ENCODE results near the gene DFFB.

Gene DFFB

GRCh38 chr1:3817138-3817740 is 40.0 kb upstream of the DFFB start:
- H3K9ac ChIP-seq (ENCODE audit: low read length in 5 of 5): no peak overlapping the region
- H3K9me3 ChIP-seq (ENCODE audit: control insufficient read depth in 5 of 5, low read length in 5 of 5): no peaks in the 10 kb centered on the region
- H3K27me3 ChIP-seq (ENCODE audit: control insufficient read depth in 5 of 5, insufficient read depth in 4 of 5, low read length in 5 of 5): no peaks in the 10 kb centered on the region
- no peaks in the 10 kb centered on the region for H3K4me1 ChIP-seq (ENCODE audit: control insufficient read depth in 5 of 5, insufficient read depth in 5 of 5, low read length in 5 of 5)
- H3K36me3 ChIP-seq (ENCODE audit: control insufficient read depth in 5 of 5, insufficient read depth in 5 of 5, low read length in 5 of 5): peaks cover 3 to 73% (median 62%) of the 10 kb centered on the region in 5 donors
- H3K27ac ChIP-seq (ENCODE audit: low read depth, low read length): no peak overlapping the region
- H3K4me3 ChIP-seq (ENCODE audit: low read depth in 1 of 5, low read length in 5 of 5): no peak overlapping the region

DNA sequence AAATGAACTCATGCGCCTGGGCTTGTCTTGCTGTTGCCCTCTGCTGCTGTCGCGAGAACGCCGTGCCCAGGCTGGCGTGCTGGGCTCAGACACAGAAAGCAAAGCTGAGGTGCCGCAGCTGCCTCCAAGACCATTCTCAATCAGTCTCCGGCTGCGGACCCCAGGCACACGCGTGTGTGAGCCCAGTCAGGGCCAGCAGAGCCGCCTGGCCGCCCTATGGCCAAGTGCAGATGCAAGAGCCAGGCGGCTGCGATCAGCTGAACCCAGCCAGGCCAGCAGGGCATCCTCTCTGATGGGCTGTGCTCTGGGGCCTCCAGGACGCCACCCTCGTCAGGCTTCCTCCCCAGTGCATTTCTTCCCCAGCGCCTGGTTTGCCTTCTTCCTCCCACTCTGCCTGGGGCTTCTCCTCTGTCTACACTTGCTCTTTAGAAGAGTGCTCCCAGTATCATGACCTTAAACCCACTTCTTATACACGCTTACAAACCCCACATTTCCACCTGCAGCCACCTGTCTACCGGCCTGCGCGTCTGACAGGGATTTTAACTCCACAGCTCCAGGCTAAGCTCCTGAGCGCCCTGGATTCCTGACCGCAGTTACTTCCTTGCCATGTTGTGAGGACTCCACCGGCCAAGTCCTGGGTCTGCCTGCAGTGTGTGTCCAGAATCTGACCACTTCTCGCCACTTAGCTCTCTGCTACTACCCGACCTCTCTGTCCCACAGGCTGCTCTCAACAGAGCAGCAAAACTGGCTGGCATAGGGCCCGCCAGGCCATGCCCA is 39.3 kb upstream of the DFFB start:
- Histone ChIP-seq H3K4me3 (ENCODE audit: low read depth in 1 of 5, low read length in 5 of 5) (no peak overlapping the region), H3K4me1 (ENCODE audit: control insufficient read depth in 5 of 5, insufficient read depth in 5 of 5, low read length in 5 of 5) (no peaks in the 10 kb centered on the region), H3K9me3 (ENCODE audit: control insufficient read depth in 5 of 5, low read length in 5 of 5) (no peaks in the 10 kb centered on the region), H3K27me3 (ENCODE audit: control insufficient read depth in 5 of 5, insufficient read depth in 4 of 5, low read length in 5 of 5) (no peaks in the 10 kb centered on the region), H3K27ac (ENCODE audit: low read depth, low read length) (no peak overlapping the region), H3K9ac (ENCODE audit: low read length in 5 of 5) (no peak overlapping the region), H3K36me3 (ENCODE audit: control insufficient read depth in 5 of 5, insufficient read depth in 5 of 5, low read length in 5 of 5) (peaks cover 3 to 80% (median 70%) of the 10 kb centered on the region in 5 donors)

- Histone ChIP-seq H3K9ac (ENCODE audit: low read length in 5 of 5) (no peak overlapping the region), H3K4me3 (ENCODE audit: low read depth in 1 of 5, low read length in 5 of 5) (no peak overlapping the region), H3K36me3 (ENCODE audit: control insufficient read depth in 5 of 5, insufficient read depth in 5 of 5, low read length in 5 of 5) (peaks cover 3 to 85% (median 75%) of the 10 kb centered on the region in 5 donors), H3K27me3 (ENCODE audit: control insufficient read depth in 5 of 5, insufficient read depth in 4 of 5, low read length in 5 of 5) (no peaks in the 10 kb centered on the region), H3K4me1 (ENCODE audit: control insufficient read depth in 5 of 5, insufficient read depth in 5 of 5, low read length in 5 of 5) (no peaks in the 10 kb centered on the region), H3K27ac (ENCODE audit: low read depth, low read length) (no peak overlapping the region), H3K9me3 (ENCODE audit: control insufficient read depth in 5 of 5, low read length in 5 of 5) (no peaks in the 10 kb centered on the region)
These were observed 37.5 kb upstream of the DFFB start for GRCh38 chr1:3819771-3820200.

DNA sequence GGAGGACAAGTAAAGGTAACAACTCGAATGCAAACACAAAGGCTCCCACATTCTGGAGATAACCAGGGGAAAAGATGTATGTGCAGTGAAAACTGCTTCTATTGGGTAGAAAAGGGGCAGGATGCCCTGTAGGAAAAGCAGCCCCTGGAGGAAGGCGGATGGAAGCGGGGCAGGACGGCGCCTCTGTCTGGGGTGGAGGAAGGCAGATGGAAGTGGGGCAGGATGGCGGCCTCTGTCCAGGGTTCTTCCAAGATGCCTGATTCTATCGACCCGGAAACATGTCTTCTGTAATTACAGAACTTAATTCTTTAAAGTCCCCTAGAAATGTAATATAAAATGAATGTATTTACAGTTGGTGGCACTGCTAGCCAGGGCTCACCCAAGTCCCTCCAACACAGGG is 37.0 kb upstream of the DFFB start:
- no peak overlapping the region for H3K4me3 ChIP-seq (ENCODE audit: low read depth in 1 of 5, low read length in 5 of 5)
- H3K9ac ChIP-seq (ENCODE audit: low read length in 5 of 5): no peak overlapping the region
- H3K27ac ChIP-seq (ENCODE audit: low read depth, low read length): no peak overlapping the region
- H3K4me1 ChIP-seq (ENCODE audit: control insufficient read depth in 5 of 5, insufficient read depth in 5 of 5, low read length in 5 of 5): no peaks in the 10 kb centered on the region
- no peaks in the 10 kb centered on the region for H3K9me3 ChIP-seq (ENCODE audit: control insufficient read depth in 5 of 5, low read length in 5 of 5)
- H3K27me3 ChIP-seq (ENCODE audit: control insufficient read depth in 5 of 5, insufficient read depth in 4 of 5, low read length in 5 of 5): no peaks in the 10 kb centered on the region
- peaks cover 3 to 84% (median 73%) of the 10 kb centered on the region in 5 donors for H3K36me3 ChIP-seq (ENCODE audit: control insufficient read depth in 5 of 5, insufficient read depth in 5 of 5, low read length in 5 of 5)

GRCh38 chr1:3821004-3821403 is 36.3 kb upstream of the DFFB start:
- H3K9ac ChIP-seq (ENCODE audit: low read length in 5 of 5): no peak overlapping the region
- no peaks in the 10 kb centered on the region for H3K27me3 ChIP-seq (ENCODE audit: control insufficient read depth in 5 of 5, insufficient read depth in 4 of 5, low read length in 5 of 5)
- H3K36me3 ChIP-seq (ENCODE audit: control insufficient read depth in 5 of 5, insufficient read depth in 5 of 5, low read length in 5 of 5): peaks cover 3 to 84% (median 74%) of the 10 kb centered on the region in 5 donors
- no peak overlapping the region for H3K4me3 ChIP-seq (ENCODE audit: low read depth in 1 of 5, low read length in 5 of 5)
- no peaks in the 10 kb centered on the region for H3K9me3 ChIP-seq (ENCODE audit: control insufficient read depth in 5 of 5, low read length in 5 of 5)
- H3K4me1 ChIP-seq (ENCODE audit: control insufficient read depth in 5 of 5, insufficient read depth in 5 of 5, low read length in 5 of 5): no peaks in the 10 kb centered on the region
- no peak overlapping the region for H3K27ac ChIP-seq (ENCODE audit: low read depth, low read length)

GRCh38 chr1:3821447-3821846 is 35.8 kb upstream of the DFFB start:
- Histone ChIP-seq H3K9me3 (ENCODE audit: control insufficient read depth in 5 of 5, low read length in 5 of 5) (no peaks in the 10 kb centered on the region), H3K9ac (ENCODE audit: low read length in 5 of 5) (no peak overlapping the region), H3K27ac (ENCODE audit: low read depth, low read length) (no peak overlapping the region), H3K27me3 (ENCODE audit: control insufficient read depth in 5 of 5, insufficient read depth in 4 of 5, low read length in 5 of 5) (no peaks in the 10 kb centered on the region), H3K36me3 (ENCODE audit: control insufficient read depth in 5 of 5, insufficient read depth in 5 of 5, low read length in 5 of 5) (peaks cover 3 to 84% (median 74%) of the 10 kb centered on the region in 5 donors), H3K4me1 (ENCODE audit: control insufficient read depth in 5 of 5, insufficient read depth in 5 of 5, low read length in 5 of 5) (no peaks in the 10 kb centered on the region), H3K4me3 (ENCODE audit: low read depth in 1 of 5, low read length in 5 of 5) (no peak overlapping the region)

DNA sequence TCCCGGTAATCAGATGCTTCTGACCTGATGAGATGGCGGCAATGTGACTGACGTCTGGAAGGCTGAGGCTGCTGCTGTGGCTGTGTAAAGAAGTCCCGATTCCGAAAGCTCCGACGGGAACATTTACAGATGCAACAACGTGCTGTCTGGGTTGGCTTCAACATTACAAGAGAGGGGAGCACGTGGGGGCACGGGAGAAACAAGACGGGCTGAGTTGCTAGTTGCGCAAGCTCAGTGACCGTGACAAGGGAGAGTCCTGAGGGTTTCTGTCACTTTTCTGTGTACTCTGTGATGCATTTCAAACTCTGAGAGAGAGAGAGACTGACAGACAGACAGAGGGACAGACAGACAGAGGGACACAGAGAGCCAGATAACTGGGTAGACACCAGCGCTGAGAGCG is 35.4 kb upstream of the DFFB start:
- Histone ChIP-seq H3K27ac (ENCODE audit: low read depth, low read length) (no peak overlapping the region), H3K9me3 (ENCODE audit: control insufficient read depth in 5 of 5, low read length in 5 of 5) (no peaks in the 10 kb centered on the region), H3K4me3 (ENCODE audit: low read depth in 1 of 5, low read length in 5 of 5) (no peak overlapping the region), H3K4me1 (ENCODE audit: control insufficient read depth in 5 of 5, insufficient read depth in 5 of 5, low read length in 5 of 5) (no peaks in the 10 kb centered on the region), H3K27me3 (ENCODE audit: control insufficient read depth in 5 of 5, insufficient read depth in 4 of 5, low read length in 5 of 5) (no peaks in the 10 kb centered on the region), H3K36me3 (ENCODE audit: control insufficient read depth in 5 of 5, insufficient read depth in 5 of 5, low read length in 5 of 5) (peaks cover 3 to 84% (median 74%) of the 10 kb centered on the region in 5 donors), H3K9ac (ENCODE audit: low read length in 5 of 5) (no peak overlapping the region)

DNA sequence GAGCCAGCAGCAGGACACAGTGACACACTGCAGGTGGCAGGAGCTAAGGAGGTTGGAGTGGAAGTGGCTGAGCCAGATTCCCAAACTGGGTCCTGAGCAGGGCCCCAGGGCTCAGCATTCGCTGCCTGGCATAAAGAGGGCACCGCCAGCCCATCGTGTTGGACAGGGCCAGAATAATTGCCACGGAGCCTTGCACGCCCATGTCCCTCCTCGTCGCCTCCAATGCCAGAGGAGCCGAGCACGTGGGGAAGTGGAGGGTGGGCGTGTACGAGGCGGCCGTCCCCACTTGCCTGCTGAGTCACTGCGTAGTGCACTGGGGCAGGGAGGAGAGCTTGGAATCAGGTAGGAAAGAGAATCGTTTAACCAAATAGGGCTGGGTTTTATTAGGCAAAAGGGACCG is 34.9 kb upstream of the DFFB start:
- H3K36me3 ChIP-seq (ENCODE audit: control insufficient read depth in 5 of 5, insufficient read depth in 5 of 5, low read length in 5 of 5): peaks cover 3 to 87% (median 78%) of the 10 kb centered on the region in 5 donors
- no peaks in the 10 kb centered on the region for H3K9me3 ChIP-seq (ENCODE audit: control insufficient read depth in 5 of 5, low read length in 5 of 5)
- H3K9ac ChIP-seq (ENCODE audit: low read length in 5 of 5): no peak overlapping the region
- no peak overlapping the region for H3K4me3 ChIP-seq (ENCODE audit: low read depth in 1 of 5, low read length in 5 of 5)
- no peaks in the 10 kb centered on the region for H3K4me1 ChIP-seq (ENCODE audit: control insufficient read depth in 5 of 5, insufficient read depth in 5 of 5, low read length in 5 of 5)
- no peaks in the 10 kb centered on the region for H3K27me3 ChIP-seq (ENCODE audit: control insufficient read depth in 5 of 5, insufficient read depth in 4 of 5, low read length in 5 of 5)
- no peak overlapping the region for H3K27ac ChIP-seq (ENCODE audit: low read depth, low read length)

DNA sequence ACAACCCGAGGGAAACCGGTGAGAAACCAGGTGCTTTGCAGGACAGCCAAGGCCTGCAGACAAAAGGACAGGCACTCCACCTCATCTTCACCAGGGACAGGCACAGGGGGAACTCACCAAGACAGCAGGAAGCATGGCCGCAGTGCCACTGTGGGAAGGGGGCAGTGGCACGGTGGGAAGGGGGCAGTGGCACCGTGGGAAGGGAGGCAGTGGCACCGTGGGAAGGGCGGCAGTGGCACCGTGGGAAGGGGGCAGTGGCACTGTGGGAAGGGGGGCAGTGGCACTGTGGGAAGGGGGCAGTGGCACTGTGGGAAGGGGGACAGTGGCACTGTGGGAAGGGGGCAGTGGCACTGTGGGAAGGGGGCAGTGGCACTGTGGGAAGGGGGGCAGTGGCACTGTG is 32.6 kb upstream of the DFFB start:
- H3K4me3 ChIP-seq (ENCODE audit: low read depth in 1 of 5, low read length in 5 of 5): no peak overlapping the region
- no peaks in the 10 kb centered on the region for H3K9me3 ChIP-seq (ENCODE audit: control insufficient read depth in 5 of 5, low read length in 5 of 5)
- H3K36me3 ChIP-seq (ENCODE audit: control insufficient read depth in 5 of 5, insufficient read depth in 5 of 5, low read length in 5 of 5): peaks cover 6 to 94% (median 90%) of the 10 kb centered on the region in 5 donors
- H3K27ac ChIP-seq (ENCODE audit: low read depth, low read length): no peak overlapping the region
- H3K9ac ChIP-seq (ENCODE audit: low read length in 5 of 5): no peak overlapping the region
- peaks cover 0 to 2% (median 0%) of the 10 kb centered on the region in 5 donors for H3K4me1 ChIP-seq (ENCODE audit: control insufficient read depth in 5 of 5, insufficient read depth in 5 of 5, low read length in 5 of 5)
- no peaks in the 10 kb centered on the region for H3K27me3 ChIP-seq (ENCODE audit: control insufficient read depth in 5 of 5, insufficient read depth in 4 of 5, low read length in 5 of 5)

DNA sequence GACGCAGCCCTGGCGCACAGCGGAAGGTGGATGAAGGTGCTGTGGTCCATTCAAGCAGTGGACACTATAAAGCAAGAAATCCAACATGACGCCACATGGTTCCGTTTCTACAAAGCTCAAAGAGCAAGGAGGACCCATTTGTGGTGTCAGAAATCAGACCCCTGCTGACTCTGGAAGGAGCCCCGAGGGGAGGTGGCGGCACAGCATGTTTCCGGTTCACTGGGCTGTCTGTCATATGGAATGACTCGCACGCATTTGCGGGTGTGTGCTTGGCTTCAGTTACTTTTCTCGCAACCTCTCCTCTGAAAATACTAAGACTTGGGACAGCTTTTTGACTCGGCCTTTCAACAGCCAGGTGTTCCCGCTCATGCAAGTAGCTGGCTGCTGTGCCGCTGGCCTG is 31.9 kb upstream of the DFFB start:
- Histone ChIP-seq H3K27ac (ENCODE audit: low read depth, low read length) (no peak overlapping the region), H3K9me3 (ENCODE audit: control insufficient read depth in 5 of 5, low read length in 5 of 5) (no peaks in the 10 kb centered on the region), H3K4me3 (ENCODE audit: low read depth in 1 of 5, low read length in 5 of 5) (no peak overlapping the region), H3K4me1 (ENCODE audit: control insufficient read depth in 5 of 5, insufficient read depth in 5 of 5, low read length in 5 of 5) (peaks cover 0 to 2% (median 0%) of the 10 kb centered on the region in 5 donors), H3K36me3 (ENCODE audit: control insufficient read depth in 5 of 5, insufficient read depth in 5 of 5, low read length in 5 of 5) (peaks cover 3 to 94% (median 90%) of the 10 kb centered on the region in 5 donors), H3K27me3 (ENCODE audit: control insufficient read depth in 5 of 5, insufficient read depth in 4 of 5, low read length in 5 of 5) (no peaks in the 10 kb centered on the region), H3K9ac (ENCODE audit: low read length in 5 of 5) (no peak overlapping the region)

All from subcutaneous abdominal adipose tissue (tissue), 5 donors.